ENCODE measurements around the gene ZBTB7A. TPM values are rescaled to one million over a fixed set of nuclear protein-coding genes. Genes with fewer than 3 reads are reported as not detected.

The ZBTB7A gene
- total RNA-seq, 1 donor from 2014 or later = 41.6 TPM

- intact Hi-C loops (cut with micrococcal nuclease) = no loop called here
Measured at GRCh38 chr19:4057931-4058692, 8.6 kb downstream of the ZBTB7A start.

GRCh38 chr19:4055209-4055552 lies 11.5 kb downstream of the ZBTB7A start:
- intact Hi-C loops (cut with micrococcal nuclease) = no loop called here

- intact Hi-C loops (cut with micrococcal nuclease) = no loop called here
Measured at GRCh38 chr19:4054441-4055208, 12.1 kb downstream of the ZBTB7A start.

DNA sequence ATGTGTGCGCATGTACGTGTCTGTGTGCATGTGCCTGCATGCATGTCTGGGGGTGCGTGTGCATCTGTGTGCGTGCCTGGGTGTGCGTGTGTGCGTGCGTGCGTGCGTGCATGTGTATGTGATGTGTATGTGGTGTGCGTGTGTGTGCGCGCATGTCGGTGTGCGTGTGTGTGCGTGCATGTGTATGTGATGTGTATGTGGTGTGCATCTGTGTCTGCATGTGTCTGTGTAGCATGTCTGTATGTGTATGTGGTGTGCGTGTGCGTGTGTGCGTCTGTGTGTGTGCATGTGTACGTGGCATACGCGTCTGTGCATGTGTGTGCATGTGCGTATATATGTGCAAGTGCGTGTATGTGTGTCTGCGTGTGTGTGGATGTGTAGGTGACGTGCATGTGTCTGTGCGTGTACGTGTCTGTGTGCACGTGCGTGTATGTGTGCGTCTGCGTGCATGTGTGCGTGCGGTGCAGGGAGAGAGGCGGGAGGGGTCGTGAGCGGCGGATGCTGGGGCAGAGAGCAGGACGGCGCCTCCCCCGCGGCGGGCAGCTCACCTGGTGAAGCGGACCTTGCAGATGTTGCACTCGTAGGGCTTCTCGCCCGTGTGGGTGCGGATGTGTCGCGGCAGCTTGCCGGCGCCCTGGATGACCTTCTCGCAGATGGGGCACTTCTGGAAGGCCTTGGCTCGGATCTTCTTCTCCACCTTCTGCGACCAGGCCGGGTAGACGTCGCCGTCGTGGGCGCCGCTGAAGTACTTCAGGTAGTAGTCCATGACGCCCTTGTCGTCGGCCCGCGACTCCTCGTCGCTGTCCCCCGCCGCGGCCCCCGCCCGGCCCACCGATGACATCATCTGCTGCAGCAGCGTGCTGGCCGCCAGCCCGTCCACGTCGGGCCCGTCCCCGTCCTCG lies 13.0 kb downstream of the ZBTB7A start:
- intact Hi-C loops (cut with micrococcal nuclease) = no loop called here

DNA sequence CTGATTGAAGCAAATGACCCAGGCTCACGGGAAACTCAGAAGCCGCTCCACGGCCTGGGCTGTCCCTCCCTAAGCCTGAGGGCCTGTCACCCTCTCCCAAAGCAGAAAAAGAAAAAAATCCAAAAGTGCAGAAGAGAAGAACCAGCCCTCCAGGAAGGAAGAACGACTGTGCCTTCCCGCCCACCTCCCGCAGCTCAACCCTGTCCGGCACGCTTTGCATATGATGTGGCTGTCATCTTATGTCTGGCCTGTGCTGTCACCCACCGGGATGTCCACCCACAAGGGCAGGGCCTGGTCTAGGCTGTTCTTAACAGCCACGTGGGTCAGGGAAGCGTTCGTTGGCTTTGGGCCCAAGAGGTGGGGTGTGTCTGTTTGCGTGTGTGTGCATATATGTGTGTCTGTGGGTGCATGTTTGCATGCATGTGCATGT lies 13.7 kb downstream of the ZBTB7A start:
- intact Hi-C loops (cut with micrococcal nuclease) = no loop called here

DNA sequence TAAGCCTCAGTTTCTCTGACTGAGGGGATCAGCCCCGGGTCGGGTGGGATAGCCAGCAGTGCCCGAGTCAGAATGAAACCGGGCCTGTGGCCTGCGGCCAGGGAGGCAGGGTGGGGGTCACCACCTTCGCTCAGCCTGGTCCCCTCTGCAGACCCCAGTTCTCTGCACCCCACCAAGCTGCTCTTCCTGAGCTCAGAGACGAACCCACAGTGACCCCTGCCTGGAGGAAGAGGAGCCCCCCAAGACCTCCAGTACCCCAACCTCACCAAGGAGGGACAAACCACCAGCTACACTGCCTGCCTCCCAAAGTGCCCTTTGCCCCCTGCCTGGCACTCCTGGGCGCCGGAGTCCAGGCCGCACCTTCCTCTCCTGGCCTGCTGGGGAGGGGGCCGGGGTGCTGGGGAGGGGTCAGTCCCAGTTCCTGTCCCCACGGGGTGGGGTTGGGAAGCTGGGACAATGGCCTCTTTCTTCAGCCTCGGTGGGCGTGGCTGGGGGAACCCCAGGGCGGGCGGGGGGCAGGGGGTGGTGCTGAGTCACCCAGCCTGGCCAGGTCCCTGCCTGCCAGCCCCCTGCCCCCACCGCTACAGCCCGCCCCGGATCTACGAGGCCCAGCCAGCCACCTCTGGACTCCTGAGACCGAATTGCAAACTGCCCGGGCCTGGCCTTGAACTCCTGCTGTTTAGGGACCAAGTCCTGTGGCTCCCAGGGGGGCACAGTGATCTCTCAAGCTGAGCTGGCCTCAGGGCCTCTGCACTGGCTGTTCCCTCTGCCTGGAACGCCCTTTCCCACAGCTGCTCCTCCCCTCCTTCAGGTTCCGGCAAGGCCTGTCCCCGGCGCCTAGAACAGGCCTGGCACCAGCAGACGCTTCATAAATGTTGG lies 14.3 kb downstream of the ZBTB7A start:
- intact Hi-C loops (cut with micrococcal nuclease) = no loop called here

- intact Hi-C loops (cut with micrococcal nuclease) = no loop called here
Measured at GRCh38 chr19:4051175-4052101, 15.3 kb downstream of the ZBTB7A start.

DNA sequence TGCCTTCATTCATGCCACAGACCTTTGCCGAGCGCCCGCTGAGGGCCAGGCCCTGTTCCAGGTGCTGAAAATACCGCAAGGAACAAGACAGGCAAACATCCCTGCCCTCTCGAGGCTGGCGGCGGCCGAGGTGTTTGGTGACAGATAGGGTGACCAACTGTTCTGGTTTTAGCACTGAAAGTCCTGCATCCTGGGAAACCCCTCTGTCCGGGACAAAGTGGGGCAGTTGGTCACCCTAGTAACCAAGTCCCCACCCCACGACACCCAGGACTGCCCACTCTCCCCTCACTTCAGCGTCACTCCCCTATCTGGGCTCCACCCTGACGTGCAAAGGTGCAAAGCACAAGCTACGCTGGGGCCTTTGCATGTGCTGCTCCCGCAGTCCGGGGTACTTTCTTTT lies 17.3 kb downstream of the ZBTB7A start:
- intact Hi-C loops (cut with micrococcal nuclease) = no loop called here

GRCh38 chr19:4046946-4047683 lies 19.6 kb downstream of the ZBTB7A start:
- intact Hi-C loops (cut with micrococcal nuclease) = no loop called here

GRCh38 chr19:4046362-4046691 lies 20.4 kb downstream of the ZBTB7A start:
- intact Hi-C loops (cut with micrococcal nuclease) = no loop called here

DNA sequence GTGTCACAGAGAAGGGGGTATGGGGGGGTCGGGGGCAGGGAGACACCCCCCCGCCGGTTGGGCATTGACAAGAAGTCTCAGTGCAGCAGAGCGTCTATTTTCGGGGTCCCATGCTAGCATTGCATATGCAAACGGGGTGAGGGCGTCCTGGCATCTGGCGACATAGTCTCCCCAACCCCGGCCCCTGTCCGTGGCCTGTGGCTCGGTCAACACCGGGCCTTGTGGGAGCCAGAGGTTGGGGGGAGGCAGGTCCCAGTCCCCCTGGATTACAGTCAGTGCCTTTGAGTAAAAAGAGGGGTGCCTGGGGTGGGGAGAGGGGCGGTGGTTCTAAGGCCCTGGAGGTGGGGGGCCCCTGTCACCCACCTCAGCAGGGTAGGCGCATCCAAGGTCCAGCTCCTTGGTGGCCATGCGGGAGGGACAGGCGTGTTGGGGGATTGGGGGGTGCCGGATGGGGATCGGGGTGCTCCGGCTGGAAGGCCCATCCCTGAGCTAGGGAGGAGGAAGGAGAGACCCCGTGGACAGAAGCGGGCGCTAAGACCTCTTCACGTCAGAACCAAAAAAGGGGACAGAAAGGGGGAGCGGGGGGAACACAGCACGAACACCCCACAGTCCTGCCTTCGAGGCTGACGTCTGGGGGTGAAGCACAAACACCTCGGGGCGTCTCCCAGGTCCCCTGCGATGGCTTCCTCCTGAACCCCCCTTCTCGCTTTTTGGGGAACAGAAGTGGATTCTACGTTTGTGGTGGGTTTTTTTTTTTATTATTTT lies 20.9 kb downstream of the ZBTB7A start:
- intact Hi-C loops (cut with micrococcal nuclease) = no loop called here

GRCh38 chr19:4044990-4045465 lies 21.7 kb downstream of the ZBTB7A start:
- intact Hi-C loops (cut with micrococcal nuclease) = no loop called here

- intact Hi-C loops (cut with micrococcal nuclease) = no loop called here
Measured at GRCh38 chr19:4043966-4044715, 22.6 kb downstream of the ZBTB7A start.

- intact Hi-C loops (cut with micrococcal nuclease) = no loop called here
Measured at GRCh38 chr19:4043401-4043800, 23.3 kb downstream of the ZBTB7A start.

GRCh38 chr19:4042731-4043082 lies 24.0 kb downstream of the ZBTB7A start:
- intact Hi-C loops (cut with micrococcal nuclease) = no loop called here

GRCh38 chr19:4042064-4042730 lies 24.5 kb downstream of the ZBTB7A start:
- intact Hi-C loops (cut with micrococcal nuclease) = no loop called here

All from T-helper 2 cell treated with Interferon-gamma antibody and Interleukin-4, amounts not matched to agents 100 ng/mL and 5 ng/mL, for 36 hours (primary cell).